Loucy (cell line): Measurements from ENCODE around the gene PPARA.

ENCODE experiments used
- EZH2phosphoT487 ChIP-seq: fragments of 200-600 bp; IDR thresholded peaks from 2 replicates; pipeline ENCODE4 v1.6.1; 2018; ENCODE audit warnings: antibody characterized with exemption, mild to moderate bottlenecking, moderate library complexity, borderline replicate concordance
- TF ChIP-seq, protein P1 (sequence below): fragments of 200-600 bp; sonication (generic); conservative IDR thresholded peaks from 2 replicates; pipeline ENCODE4 v1.5.1; 2014; ENCODE audit warnings: mild to moderate bottlenecking, antibody characterized with exemption, low read length

DNA sequence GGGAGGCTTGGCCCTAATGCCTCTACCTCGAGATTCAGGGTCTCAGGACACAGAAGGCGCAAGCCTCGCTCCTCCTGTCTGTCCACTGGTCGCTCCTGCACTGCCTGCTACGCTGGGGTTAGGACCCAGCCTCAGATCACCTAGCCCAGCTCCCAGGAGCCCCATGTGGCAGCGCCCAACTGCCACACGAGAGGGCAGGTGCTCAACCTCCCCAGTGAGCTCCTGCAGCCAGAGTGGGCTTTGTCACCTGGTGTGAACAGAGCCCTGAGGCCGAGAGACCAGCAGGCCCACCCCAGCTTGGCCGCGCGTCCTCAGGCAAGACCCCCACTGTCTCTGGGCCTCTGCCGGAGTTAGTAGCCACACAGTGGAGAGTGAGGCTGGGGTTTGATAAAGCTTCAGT, 21.7 kb upstream of the PPARA start:
- TF ChIP-seq, protein P1, sequence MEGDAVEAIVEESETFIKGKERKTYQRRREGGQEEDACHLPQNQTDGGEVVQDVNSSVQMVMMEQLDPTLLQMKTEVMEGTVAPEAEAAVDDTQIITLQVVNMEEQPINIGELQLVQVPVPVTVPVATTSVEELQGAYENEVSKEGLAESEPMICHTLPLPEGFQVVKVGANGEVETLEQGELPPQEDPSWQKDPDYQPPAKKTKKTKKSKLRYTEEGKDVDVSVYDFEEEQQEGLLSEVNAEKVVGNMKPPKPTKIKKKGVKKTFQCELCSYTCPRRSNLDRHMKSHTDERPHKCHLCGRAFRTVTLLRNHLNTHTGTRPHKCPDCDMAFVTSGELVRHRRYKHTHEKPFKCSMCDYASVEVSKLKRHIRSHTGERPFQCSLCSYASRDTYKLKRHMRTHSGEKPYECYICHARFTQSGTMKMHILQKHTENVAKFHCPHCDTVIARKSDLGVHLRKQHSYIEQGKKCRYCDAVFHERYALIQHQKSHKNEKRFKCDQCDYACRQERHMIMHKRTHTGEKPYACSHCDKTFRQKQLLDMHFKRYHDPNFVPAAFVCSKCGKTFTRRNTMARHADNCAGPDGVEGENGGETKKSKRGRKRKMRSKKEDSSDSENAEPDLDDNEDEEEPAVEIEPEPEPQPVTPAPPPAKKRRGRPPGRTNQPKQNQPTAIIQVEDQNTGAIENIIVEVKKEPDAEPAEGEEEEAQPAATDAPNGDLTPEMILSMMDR = no peak
- TF ChIP-seq EZH2phosphoT487 = no peak
